ENCODE results near the gene PLTP.
"Not testable (repeated sequence)": the region's sequence is repeated elsewhere in the genome, so short reads cannot be mapped to it uniquely, and the experiment has no call there.

Gene PLTP

DNA sequence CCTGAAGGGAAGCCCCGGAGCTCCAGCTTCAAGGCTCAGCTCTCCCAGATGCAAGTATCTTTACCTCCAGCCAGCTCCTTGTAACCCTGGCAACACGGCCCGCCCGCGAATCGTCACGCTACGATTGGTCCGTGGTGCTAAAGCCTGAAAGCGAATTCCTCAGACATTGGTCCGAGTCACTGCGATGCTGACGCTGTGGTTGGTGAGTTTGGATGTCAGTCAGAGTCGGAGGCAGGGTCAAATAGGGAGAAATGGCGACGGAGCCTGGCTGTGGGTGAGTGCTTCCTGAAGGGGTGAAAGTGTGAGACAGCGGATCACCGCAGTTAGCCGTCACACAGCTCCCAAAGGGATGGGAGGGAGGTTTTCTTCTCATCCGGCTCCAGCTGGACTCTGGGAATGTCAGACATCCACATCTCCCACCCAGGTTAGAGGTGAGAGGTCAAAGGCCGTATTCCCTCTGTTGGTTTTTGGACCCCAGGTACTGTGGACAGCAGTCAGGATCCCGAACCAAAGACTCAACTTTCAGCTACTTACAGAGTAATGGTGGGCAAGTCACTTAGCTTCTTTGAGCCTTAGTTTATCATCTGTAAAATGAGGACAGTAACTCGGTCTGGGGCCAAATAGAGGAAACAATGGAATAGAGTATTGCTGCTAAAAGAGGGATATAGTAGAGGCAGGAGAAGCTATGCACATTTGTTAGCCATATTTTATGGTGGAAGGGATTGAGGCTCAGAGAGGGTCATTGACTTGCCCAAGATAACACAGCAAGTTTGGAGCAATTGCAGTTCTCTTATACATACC is 30.8 kb downstream of the PLTP start, which contains the start of gene ZSWIM1:
TSS of gene ZSWIM1 (plus strand) at position 240 of the 801 bp plus-strand sequence. CDS start 1,366 bp downstream, outside the sequence.
- DNase-seq (ENCODE audit: low spot score), result peak; percentile 100

- no peak for DNase-seq (ENCODE audit: low spot score)
These were observed 33.7 kb downstream of the PLTP start for GRCh38 chr20:45878076-45878761.

DNA sequence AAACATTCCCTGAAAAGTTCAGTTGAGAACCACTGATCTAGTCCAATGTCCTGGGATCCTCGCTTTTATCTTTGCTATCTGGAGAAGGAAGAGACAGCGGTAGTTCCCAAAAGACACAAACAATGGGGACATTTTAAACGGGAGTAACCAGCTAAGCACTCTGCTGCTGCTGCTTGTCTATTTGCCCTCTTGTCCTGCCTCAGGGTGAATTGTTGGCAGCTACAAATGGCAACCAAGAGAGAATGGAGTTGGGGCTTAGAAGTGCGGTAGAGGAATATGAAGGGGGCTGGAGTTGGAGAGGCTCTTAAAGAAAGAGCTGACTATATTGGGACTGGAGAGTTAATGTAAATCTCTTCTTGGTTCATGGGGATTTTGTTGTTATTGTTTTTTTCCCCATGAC is 37.4 kb downstream of the PLTP start:
- no peak for DNase-seq (ENCODE audit: low spot score)

DNA sequence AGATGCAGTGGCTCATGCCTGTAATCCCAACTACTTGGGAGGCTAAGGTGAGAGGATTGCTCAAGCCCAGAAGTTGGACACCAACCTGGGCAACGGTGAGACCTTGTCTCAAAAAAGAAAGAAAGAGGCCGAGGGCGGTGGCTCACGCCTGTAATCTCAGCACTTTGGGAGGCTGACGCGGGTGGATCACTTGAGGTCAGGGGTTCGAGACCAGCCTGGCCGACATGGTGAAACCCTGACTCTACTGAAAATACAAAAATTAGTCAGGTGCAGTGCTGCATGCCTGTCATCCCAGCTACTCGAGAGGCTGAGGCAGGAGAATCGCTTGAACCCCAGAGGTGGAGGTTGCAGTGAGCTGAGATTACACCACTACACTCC is 37.9 kb downstream of the PLTP start:
- DNase-seq (ENCODE audit: low spot score), result not testable (repeated sequence)

DNA sequence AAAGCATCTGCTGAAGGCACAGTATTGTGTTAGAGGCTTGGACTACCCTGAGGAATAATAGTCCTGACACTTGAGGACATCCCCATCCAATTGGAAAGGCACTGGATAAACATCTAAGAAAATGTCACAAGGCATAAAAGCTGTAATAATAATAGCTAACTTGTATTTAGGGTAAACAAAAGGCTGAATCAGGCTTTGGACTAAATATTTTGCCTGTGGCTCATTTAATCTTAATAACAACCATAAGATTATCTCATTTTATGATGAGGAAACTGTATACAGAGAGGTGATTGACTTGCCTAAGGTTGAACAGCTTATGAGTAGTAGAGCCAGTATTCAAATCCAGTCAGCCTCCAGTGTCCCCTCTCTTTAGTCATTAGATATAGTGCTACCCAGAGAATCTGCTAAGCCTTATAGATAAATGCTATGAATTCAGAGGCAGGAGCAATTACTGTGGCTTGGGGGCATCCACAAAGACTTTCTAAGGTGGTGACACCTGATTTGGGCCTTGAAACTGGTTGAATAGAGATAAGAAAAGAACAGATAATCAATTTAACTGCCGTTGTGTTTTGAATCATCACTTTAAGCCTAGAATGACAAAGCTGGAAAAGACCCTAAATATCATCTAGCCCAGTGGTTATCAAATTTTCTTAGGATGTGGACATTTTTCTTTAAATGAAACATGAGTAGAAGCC is 38.4 kb downstream of the PLTP start:
- DNase-seq (ENCODE audit: low spot score), result no peak

GRCh38 chr20:45872626-45873025 is 39.3 kb downstream of the PLTP start:
- no peak for DNase-seq (ENCODE audit: low spot score)

- DNase-seq (ENCODE audit: low spot score), result no peak
These were observed 44.2 kb downstream of the PLTP start for GRCh38 chr20:45867819-45868176.

DNA sequence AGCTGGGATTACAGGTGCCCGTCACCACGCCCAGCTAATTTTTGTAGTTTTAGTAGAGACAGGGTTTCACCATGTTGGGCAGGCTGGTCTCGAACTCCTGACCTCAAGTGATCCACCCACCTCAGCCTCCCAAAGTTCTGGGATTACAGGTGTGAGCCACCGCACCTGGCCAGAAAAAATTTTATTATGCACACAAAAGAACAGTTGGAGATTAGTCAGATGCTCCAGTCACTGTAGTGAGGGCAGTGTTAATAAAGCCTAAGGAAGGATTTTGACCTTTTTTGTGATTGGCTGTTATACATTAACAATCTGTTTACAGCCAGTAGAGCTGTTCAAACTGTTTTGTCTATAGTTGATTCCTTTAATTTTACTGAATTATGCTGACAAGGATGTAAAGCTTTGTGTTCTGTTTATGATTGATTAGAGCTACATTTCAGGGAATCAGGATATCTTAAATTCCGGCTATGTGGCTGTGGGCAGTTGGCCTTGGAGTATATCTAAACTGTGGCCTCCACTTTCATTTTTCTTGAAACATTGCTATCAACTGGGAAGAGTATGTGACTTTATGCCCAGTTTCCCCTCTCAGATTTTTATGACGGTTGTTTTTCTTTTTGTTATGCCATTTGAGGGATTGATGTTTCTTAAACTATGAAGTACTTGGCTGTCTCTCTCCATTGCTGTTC is 44.7 kb downstream of the PLTP start:
- DNase-seq (ENCODE audit: low spot score), result no peak

DNA sequence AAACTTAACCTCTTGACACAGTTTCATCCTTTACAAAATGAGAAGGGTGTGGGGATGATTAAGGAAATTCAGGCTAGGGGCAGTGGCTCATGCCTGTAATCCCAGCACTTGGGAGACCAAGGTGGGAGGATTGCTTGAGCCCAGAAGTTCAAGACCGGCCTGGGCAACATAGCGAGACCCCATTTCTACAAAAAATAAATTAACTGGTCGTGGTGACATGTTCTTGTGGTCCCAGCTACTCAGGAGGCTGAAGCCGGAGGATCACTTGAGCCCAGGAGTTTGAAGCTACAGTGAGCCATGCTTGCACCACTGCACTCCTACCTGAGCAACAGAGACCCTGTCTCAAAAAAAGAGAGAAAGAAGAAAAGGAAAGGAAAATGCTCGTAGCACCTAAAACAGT is 45.5 kb downstream of the PLTP start:
- DNase-seq (ENCODE audit: low spot score), result no peak

DNA sequence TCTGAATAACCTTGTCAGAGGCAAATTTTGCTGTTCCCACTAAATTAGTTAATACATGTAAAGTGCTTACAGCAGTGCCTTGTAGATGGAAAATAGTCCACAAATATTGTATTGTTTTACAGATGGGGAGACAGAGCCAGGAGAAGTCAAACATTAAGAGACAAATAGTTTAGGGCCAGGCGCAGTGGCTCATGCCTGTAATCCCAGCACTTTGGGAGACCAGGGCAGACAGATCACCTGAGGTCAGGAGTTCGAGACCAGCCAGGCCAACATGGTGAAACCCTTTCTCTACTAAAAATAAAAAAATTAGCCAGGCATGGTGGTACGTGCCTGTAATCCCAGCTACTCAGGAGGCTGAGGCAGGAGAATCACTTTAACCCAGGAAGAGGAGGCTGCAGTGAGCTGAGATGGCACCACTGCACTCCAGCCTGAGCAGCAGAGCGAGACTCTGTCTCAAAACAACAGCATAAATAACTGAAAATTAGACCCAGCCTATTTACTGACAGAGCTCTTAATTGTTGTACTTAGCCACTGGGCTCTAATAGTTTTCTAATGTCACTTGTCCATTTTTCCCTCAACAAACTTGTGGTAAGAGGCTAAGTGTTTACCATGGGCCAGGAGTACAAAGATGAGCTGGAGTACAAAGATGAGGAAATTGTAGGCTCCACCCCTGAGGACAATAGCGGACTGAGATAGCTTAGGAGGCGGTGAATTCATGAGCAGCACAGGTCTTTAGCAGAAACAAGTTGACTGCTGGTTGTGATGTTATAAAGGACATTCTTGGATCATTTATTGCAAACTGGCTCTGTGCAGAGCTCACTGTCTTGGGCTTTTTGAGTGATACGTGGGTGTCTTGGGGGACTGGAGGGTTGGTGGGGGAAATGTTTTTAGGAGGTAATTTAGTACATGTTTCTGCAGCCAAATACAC is 48.1 kb downstream of the PLTP start:
- no peak for DNase-seq (ENCODE audit: low spot score)

DNA sequence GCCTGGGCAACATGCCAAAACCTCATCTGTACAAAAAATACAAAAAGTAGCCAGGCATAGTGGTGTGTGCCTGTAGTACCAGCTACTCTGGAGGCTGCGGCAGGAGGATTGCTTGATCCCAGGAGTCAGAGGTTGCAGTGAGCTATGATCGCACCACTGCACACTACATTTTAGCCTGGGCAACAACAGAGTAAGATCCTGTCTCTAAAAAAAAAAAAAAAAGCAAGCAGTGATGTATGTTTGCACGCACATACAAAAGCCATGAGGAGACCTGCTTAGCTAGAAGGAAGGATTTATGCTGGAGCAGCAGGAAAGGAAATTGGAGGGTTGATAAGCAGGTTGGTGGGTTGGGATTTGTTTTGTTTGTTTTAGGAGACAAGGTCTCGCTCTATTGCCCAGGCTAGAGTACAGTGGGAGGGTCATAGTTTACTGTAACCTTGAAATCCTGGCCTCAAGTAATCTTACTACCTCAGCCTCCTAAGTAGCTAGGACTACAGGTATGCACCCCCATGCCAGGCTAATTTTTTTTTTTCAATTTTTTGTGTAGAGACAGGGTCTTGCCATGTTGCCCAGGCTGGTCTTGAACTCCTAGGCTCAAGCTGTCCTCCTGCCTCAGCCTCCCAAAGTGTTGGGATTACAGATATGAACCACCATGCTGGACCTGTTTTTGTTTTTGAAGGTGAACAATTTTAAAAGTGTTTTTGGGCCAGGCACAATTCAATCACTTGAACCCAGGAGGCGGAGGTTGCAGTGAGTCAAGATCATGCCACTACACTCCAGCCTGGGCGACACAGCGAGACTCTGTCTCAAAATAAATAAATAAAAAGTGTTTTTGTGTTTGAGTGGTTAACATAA is 50.5 kb downstream of the PLTP start:
- no peak for DNase-seq (ENCODE audit: low spot score)

GRCh38 chr20:45860560-45861220 is 51.3 kb downstream of the PLTP start:
- DNase-seq (ENCODE audit: low spot score), result no peak

DNA sequence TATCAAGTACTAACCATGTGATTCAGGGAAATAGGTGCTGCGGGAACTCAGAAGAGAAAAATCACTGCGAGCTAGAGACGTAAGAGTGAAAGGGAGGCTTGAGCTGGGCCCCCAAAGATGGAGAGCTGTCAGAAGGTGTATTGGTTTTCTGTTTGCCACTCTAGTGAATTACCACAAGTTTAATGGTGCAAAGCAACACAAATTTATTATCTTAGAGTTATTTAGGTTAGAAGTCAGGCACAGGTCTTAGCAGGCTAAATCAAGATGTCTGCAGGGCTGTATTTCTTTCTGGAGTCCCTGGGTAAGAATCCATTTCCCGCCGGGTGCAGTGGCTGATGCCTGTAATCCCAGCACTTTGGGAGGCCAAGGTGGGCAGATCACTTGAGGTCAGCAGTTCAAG is 52.0 kb downstream of the PLTP start:
- no peak for DNase-seq (ENCODE audit: low spot score)

DNA sequence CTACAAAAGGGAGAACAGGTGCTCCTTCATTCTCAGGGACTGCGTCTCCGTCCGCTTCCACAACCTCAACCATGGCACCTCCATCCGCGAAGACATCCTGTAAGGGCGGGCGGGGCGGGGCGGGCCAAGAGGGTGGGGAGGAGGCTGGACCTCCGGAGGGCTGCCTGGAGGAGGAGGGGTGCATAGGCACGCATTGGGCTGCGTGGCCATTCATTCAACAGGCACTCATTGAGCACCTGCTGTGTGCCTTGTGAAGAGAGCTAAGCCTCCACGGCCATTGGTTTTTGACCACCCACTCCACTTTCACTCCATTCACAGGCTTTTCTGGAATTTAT is 54.1 kb downstream of the PLTP start:
- no peak for DNase-seq (ENCODE audit: low spot score)

DNA sequence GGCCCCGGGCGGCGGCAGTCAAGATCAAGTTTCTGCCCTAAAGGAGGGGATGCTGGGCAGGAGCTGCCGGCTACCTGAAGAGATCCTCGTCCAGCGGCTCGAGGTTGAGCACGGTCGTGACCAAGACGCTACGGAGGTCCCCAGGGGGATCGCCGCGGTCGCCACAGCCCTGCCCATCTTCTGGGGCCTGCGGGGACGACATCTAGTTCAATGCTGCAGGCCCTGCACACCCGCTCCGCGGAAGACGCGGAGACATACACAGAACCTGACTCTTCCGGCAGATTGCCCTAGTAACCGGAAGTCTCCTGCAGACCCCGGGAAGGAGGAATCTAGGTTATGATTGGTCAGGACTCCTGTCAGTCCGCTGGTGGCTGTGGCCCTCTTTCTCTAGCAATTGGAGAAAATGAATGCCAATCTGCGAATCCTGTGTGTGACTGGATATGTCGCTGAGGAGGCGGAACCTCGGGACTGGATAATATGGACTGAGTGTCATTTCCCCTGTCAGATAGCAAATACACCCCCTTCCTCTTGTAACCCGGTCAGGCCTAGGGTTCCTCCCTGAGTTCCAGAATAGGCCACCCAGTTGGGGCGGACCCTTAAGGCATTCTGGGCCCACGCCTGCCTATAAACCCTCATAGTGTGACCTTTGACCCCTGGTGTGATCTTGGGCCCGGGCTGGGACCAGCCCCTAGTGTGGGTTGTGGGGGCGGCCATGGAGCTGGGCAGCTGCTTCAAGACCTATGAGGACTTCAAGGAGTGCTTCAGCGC is 54.7 kb downstream of the PLTP start, which contains the start of the genes ACOT8 and ZSWIM3:
TSS of gene ACOT8 (minus strand) at position 279 of the 768 bp plus-strand sequence. CDS start at position 202, 77 bp downstream.
TSS of gene ZSWIM3 (plus strand) at position 501 of the 768 bp plus-strand sequence. CDS start at position 713, 212 bp downstream.
- peak; percentile 100 for DNase-seq (ENCODE audit: low spot score)

- no peak for DNase-seq (ENCODE audit: low spot score)
These were observed 58.5 kb downstream of the PLTP start for GRCh38 chr20:45853484-45853883.

GRCh38 chr20:45852326-45852725 is 59.6 kb downstream of the PLTP start:
- no peak for DNase-seq (ENCODE audit: low spot score)

DNA sequence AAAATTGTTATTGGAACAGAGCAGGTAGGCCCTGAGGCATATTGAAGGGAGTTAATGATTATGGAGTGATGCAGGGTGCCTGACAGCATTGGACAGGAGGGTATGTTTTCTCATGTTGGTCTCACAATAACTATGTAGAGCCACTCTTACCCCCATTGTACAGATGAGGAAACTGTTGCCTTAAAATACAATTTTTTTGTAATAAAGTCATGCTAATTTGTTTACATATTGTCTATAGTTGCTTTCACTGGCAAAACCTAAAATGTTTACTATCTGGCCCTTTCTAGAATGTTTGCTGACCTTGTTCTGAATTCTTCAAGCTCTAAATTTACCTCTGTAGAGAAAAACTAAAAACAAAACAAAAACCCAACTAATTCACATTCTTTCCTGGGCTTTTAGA is 60.5 kb downstream of the PLTP start:
- no peak for DNase-seq (ENCODE audit: low spot score)
